HEK293T (cell line): ENCODE data around the gene UGT1A10.

Source experiments
- ARNT ChIP-seq: fragments of 450-650 bp; IDR thresholded peaks from 2 replicates; pipeline ENCODE4 v1.6.1; 2017; ENCODE audit warnings: mild to moderate bottlenecking
- NFRKB ChIP-seq: fragments of 450-650 bp; IDR thresholded peaks from 2 replicates; pipeline ENCODE4 v1.6.1; 2016; ENCODE audit warnings: mild to moderate bottlenecking, moderate library complexity
- SUZ12 ChIP-seq: fragments of 450-650 bp; IDR thresholded peaks from 2 replicates; pipeline ENCODE4 v1.6.1; 2016; ENCODE audit warnings: mild to moderate bottlenecking

DNA sequence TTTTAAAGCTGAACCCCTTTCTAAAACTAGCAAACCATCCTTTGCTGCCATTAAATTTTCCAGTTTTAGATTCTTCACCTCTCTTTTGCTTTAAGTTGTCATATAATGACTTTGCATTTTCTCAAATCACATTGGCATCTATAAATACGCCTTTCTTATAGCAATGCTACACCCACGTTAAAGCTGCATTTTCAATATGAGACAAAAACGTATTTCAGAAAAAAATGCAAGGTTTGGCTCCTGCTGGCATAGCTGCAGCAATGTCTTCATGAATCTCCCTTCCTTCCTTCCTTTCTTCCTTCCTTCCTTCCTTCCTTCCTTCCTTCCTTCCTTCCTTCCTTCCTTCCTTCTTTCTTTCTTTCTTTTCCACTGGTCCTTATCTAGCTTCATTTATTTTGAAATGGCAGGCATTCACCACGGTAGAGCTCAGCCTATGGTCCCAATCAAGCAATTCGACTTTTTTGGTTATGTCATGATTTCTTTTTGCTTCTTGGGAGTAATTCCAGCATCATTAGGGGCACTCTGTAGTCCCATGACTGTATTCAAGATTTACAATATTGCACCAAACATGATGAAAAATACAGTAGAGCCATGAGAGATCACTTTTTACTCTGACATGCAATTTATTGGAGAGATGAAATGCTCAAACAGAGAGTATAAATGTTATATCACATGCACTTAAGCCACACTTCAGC is 8.8 kb upstream of the UGT1A10 start:
- TF ChIP-seq ARNT (no peak), SUZ12 (no peak), NFRKB (no peak)
